Peyer's patch (tissue), 4 donors: ENCODE measurements around the gene MAD1L1.

Experiments used
- CTCF ChIP-seq, 6 experiments: fragments of 450-650 bp in 4 of 6; fragments of 200-600 bp in 2 of 6; sonication (generic) in 1 of 6; IDR thresholded peaks; one replicate each; pipeline ENCODE4 v1.5.1; 2017 to 2019; ENCODE audit warnings: antibody characterized with exemption in 6 of 6, mild to moderate bottlenecking in 3 of 6, moderate library complexity in 1 of 6
- POLR2A ChIP-seq, 2 donors: fragments of 450-650 bp; IDR thresholded peaks; one replicate each; pipeline ENCODE4 v1.5.1; 2017; ENCODE audit warnings: antibody characterized with exemption in 2 of 2, mild to moderate bottlenecking in 2 of 2, moderate library complexity in 2 of 2

- TF ChIP-seq POLR2A (IDR thresholded peaks at IDR 0.05) (no peak), CTCF (IDR thresholded peaks at IDR 0.05) (no peak)
Measured at GRCh38 chr7:1873421-1873820, 359.3 kb downstream of the MAD1L1 start.
